Stimulated activated CD4-positive, alpha-beta T cell treated with anti-CD3 and anti-CD28 coated beads, Interleukin-12 subunit alpha, Interleukin-12 subunit beta, amount 100 ng/mL, for 4 hours (primary cell): ENCODE measurements around the gene CALCB.
A peak's percentile ranks its signal among the peaks of the same experiment; 100 is the strongest.

Experiments
- DNase-seq: peaks from one replicate; pipeline ENCODE4 v3.0.0-alpha.2; 2020

CALCB gene

GRCh38 chr11:15074206-15075161 lies 1.1 kb downstream of the CALCB start:
- DNase-seq: peak; percentile 92

GRCh38 chr11:15075162-15075526 lies 1.8 kb downstream of the CALCB start:
- no peak for DNase-seq

GRCh38 chr11:15091175-15091574 lies 17.8 kb downstream of the CALCB start:
- DNase-seq: no peak

GRCh38 chr11:15091625-15092024 lies 18.2 kb downstream of the CALCB start:
- DNase-seq: no peak

GRCh38 chr11:15093432-15093831 lies 20.0 kb downstream of the CALCB start:
- DNase-seq: no peak

- DNase-seq: no peak
These were observed 22.4 kb downstream of the CALCB start for GRCh38 chr11:15095736-15096228.

- no peak for DNase-seq
These were observed 24.0 kb downstream of the CALCB start for GRCh38 chr11:15097411-15097810.

GRCh38 chr11:15099267-15099666 lies 25.9 kb downstream of the CALCB start:
- DNase-seq: no peak

GRCh38 chr11:15101072-15101709 lies 27.8 kb downstream of the CALCB start:
- peak; percentile 28 for DNase-seq

- DNase-seq: no peak
These were observed 30.8 kb downstream of the CALCB start for GRCh38 chr11:15104166-15104565.

- no peak for DNase-seq
These were observed 33.0 kb downstream of the CALCB start for GRCh38 chr11:15106201-15106965.

- DNase-seq: no peak
These were observed 34.5 kb downstream of the CALCB start for GRCh38 chr11:15107730-15108515.

GRCh38 chr11:15108592-15109130 lies 35.3 kb downstream of the CALCB start:
- no peak for DNase-seq

- DNase-seq: no peak
These were observed 36.2 kb downstream of the CALCB start for GRCh38 chr11:15109602-15110001.

- no peak for DNase-seq
These were observed 37.8 kb downstream of the CALCB start for GRCh38 chr11:15111215-15111614.

- DNase-seq: no peak
These were observed 38.7 kb downstream of the CALCB start for GRCh38 chr11:15112131-15112541.

GRCh38 chr11:15113381-15113780 lies 40.0 kb downstream of the CALCB start:
- no peak for DNase-seq

- no peak for DNase-seq
These were observed 41.4 kb downstream of the CALCB start, which contains the start of gene INSC for GRCh38 chr11:15114501-15115475. Gene INSC, plus strand, starts transcription at chr11:15114923. Its CDS starts 34,252 bp downstream, at chr11:15149175.

- DNase-seq: no peak
These were observed 42.3 kb downstream of the CALCB start for GRCh38 chr11:15115686-15116085.

- DNase-seq: no peak
These were observed 44.4 kb downstream of the CALCB start for GRCh38 chr11:15117751-15118150.

GRCh38 chr11:15118431-15118830 lies 45.0 kb downstream of the CALCB start:
- no peak for DNase-seq
